GM23338 (cell line): ENCODE data around the gene GPC6. TPM values are rescaled to one million over a fixed set of nuclear protein-coding genes. Genes with fewer than 3 reads are reported as not detected.

Source experiments
- ATAC-seq: fragments of 200-7000 bp; cut with Tn5 transposase; 3 replicates; pipeline ENCODE4 v1.9.1; 2020
- DNase-seq: peaks from one replicate; pipeline ENCODE4 v3.0.0-alpha.2; 2015; ENCODE audit warnings: low spot score
- H2AFZ ChIP-seq: fragments of 200-600 bp; sonication (generic); 2 replicates; pipeline ENCODE4 v1.8.0; 2016; ENCODE audit warnings: antibody characterized with exemption, mild to moderate bottlenecking, moderate library complexity
- H3F3A ChIP-seq: fragments of 200-600 bp; sonication (generic); replicated peaks from 2 replicates; pipeline ENCODE4 v1.8.0; 2017; ENCODE audit warnings: antibody characterized with exemption, mixed run types, low read depth
- H3K27ac ChIP-seq: fragments of 200-600 bp; sonication (generic); 2 replicates; pipeline ENCODE4 v1.6.1; 2016; ENCODE audit warnings: low read depth
- H3K27me3 ChIP-seq: fragments of 200-600 bp; sonication (generic); 2 replicates; pipeline ENCODE4 v1.8.0; 2016; ENCODE audit warnings: mild to moderate bottlenecking, mixed run types, moderate library complexity; ENCODE audit not compliant: insufficient read depth
- H3K36me3 ChIP-seq: fragments of 200-600 bp; sonication (generic); 2 replicates; pipeline ENCODE4 v1.8.0; 2016; ENCODE audit warnings: mild to moderate bottlenecking; ENCODE audit not compliant: insufficient read depth
- H3K4me1 ChIP-seq: fragments of 200-600 bp; sonication (generic); 2 replicates; pipeline ENCODE4 v1.8.0; 2016; ENCODE audit warnings: mild to moderate bottlenecking, moderate library complexity; ENCODE audit not compliant: insufficient read depth
- H3K4me2 ChIP-seq: fragments of 200-600 bp; sonication (generic); 2 replicates; pipeline ENCODE4 v1.7.1; 2017; ENCODE audit warnings: mixed run types
- H3K4me3 ChIP-seq: fragments of 200-600 bp; sonication (generic); 2 replicates; pipeline ENCODE4 v1.6.1; 2016; ENCODE audit warnings: mixed run types
- H3K79me2 ChIP-seq: fragments of 200-600 bp; sonication (generic); replicated peaks from 2 replicates; pipeline ENCODE4 v1.8.0; 2017; ENCODE audit warnings: mild to moderate bottlenecking; ENCODE audit not compliant: insufficient read depth
- H3K9me2 ChIP-seq: fragments of 200-600 bp; sonication (generic); 2 replicates; pipeline ENCODE4 v1.8.0; 2017; ENCODE audit not compliant: insufficient read depth
- H4K20me1 ChIP-seq: fragments of 200-600 bp; sonication (generic); replicated peaks from 2 replicates; pipeline ENCODE4 v1.8.0; 2017; ENCODE audit warnings: mild to moderate bottlenecking; ENCODE audit not compliant: insufficient read depth
- H3K27ac Mint-ChIP-seq: 2 replicates; pipeline ENCODE4 v1.8.0; 2020; ENCODE audit warnings: inconsistent platforms, mild to moderate bottlenecking, moderate library complexity, mixed read lengths
- H3K27me3 Mint-ChIP-seq: 3 replicates; pipeline ENCODE4 v1.8.0; 2022; ENCODE audit warnings: low read depth, mild to moderate bottlenecking, moderate library complexity, mixed read lengths, inconsistent platforms; ENCODE audit not compliant: insufficient read depth, poor library complexity
- H3K36me3 Mint-ChIP-seq: 3 replicates; pipeline ENCODE4 v1.8.0; 2021; ENCODE audit warnings: low read depth, mild to moderate bottlenecking, inconsistent platforms, moderate library complexity, mixed read lengths
- H3K4me1 Mint-ChIP-seq: 3 replicates; pipeline ENCODE4 v1.8.0; 2020; ENCODE audit warnings: mild to moderate bottlenecking, inconsistent platforms, mixed read lengths
- H3K4me3 Mint-ChIP-seq: 3 replicates; pipeline ENCODE4 v1.8.0; 2021; ENCODE audit warnings: moderate library complexity, mild to moderate bottlenecking, inconsistent platforms, mixed read lengths
- H3K9me3 Mint-ChIP-seq: 3 replicates; pipeline ENCODE4 v1.8.0; 2020; ENCODE audit warnings: moderate library complexity, mild to moderate bottlenecking, inconsistent platforms, mixed read lengths
- CREB1 ChIP-seq: fragments of 250-450 bp; sonication (Bioruptor Pico); IDR thresholded peaks from 2 replicates; pipeline ENCODE4 v1.5.0; 2020; ENCODE audit warnings: low read depth, mild to moderate bottlenecking, moderate library complexity
- ETS1 ChIP-seq: IDR thresholded peaks from 2 replicates; pipeline ENCODE4 v1.6.1; 2016; ENCODE audit warnings: antibody characterized with exemption
- EZH2 ChIP-seq: fragments of 200-600 bp; sonication (generic); IDR thresholded peaks from one replicate; pipeline ENCODE4 v1.8.0; 2017; ENCODE audit warnings: antibody characterized with exemption, mild to moderate bottlenecking, low read depth; ENCODE audit not compliant: unreplicated experiment
- EZH2phosphoT487 ChIP-seq: fragments of 200-600 bp; sonication (generic); IDR thresholded peaks from one replicate; pipeline ENCODE4 v1.8.1; 2018; ENCODE audit warnings: antibody characterized with exemption; ENCODE audit not compliant: unreplicated experiment
- JUNB ChIP-seq: IDR thresholded peaks from one replicate; pipeline ENCODE4 v1.6.1; 2016; ENCODE audit warnings: antibody characterized with exemption; ENCODE audit not compliant: unreplicated experiment
- NANOG ChIP-seq: IDR thresholded peaks from 2 replicates; pipeline ENCODE4 v1.6.1; 2016; ENCODE audit warnings: antibody characterized with exemption, borderline replicate concordance
- POLR2AphosphoS5 ChIP-seq: IDR thresholded peaks from 2 replicates; pipeline ENCODE4 v1.6.1; 2016; ENCODE audit warnings: antibody characterized with exemption, low read depth
- STAT1 ChIP-seq: IDR thresholded peaks from one replicate; pipeline ENCODE4 v1.6.1; 2016; ENCODE audit warnings: antibody characterized with exemption; ENCODE audit not compliant: unreplicated experiment
- ZNF114 ChIP-seq: fragments of 250-450 bp; sonication (Bioruptor Pico); IDR thresholded peaks from 2 replicates; pipeline ENCODE4 v1.5.0; 2020; ENCODE audit warnings: mild to moderate bottlenecking, moderate library complexity
- ZNF331 ChIP-seq: fragments of 250-450 bp; sonication (Bioruptor Pico); IDR thresholded peaks from 2 replicates; pipeline ENCODE4 v1.5.0; 2020; ENCODE audit warnings: low read depth, mild to moderate bottlenecking, moderate library complexity
- polyA plus RNA-seq: library from polyadenylated mRNA; unstranded; fragments of >200 nt; fragmentation: Nextera tagmentation; extraction: Ambion mirVana; gene quantifications from 2 replicates; pipeline ENCODE4 v1.2.1, GENCODE V29; 2016
- total RNA-seq: library from RNA; depleted of rRNA; stranded (reverse); fragments of >200 nt; shearing (Covaris generic); gene quantifications from 2 replicates; pipeline ENCODE4 v1.2.3, GENCODE V29; 2014
- TF ChIP-seq, protein P1 (sequence below): IDR thresholded peaks from one replicate; pipeline ENCODE4 v1.6.1; 2018; ENCODE audit warnings: antibody characterized with exemption; ENCODE audit not compliant: unreplicated experiment
- TF ChIP-seq, protein P2 (sequence below), 2 experiments: fragments of 200-600 bp in 1 of 2; sonication (generic) in 1 of 2; conservative IDR thresholded peaks; 2 replicates each; pipeline versions ENCODE4 v1.5.1 to v1.6.1; 2016 to 2017; ENCODE audit warnings: antibody characterized with exemption in 2 of 2, low read depth in 2 of 2, mild to moderate bottlenecking in 2 of 2, moderate library complexity in 1 of 2
- TF ChIP-seq, protein P3 (sequence below): fragments of 250-450 bp; sonication (Bioruptor Pico); IDR thresholded peaks from 2 replicates; pipeline ENCODE4 v1.5.0; 2020; ENCODE audit warnings: mild to moderate bottlenecking, moderate library complexity

GPC6 gene
- total and polyA plus RNA-seq, 2 experiments from 2014 or later, result 6.4 to 28.6 TPM

GRCh38 chr13:93296584-93296983 is 70.0 kb downstream of the GPC6 start:
- H3F3A ChIP-seq, result no peaks in the 10 kb centered on the region
- Mint-ChIP-seq H3K27me3 (peaks cover 2% of the 10 kb centered on the region), H3K4me1 (peaks cover 20% of the 10 kb centered on the region), H3K36me3 (no peaks in the 10 kb centered on the region), H3K9me3 (no peaks in the 10 kb centered on the region), H3K4me3 (no peak overlapping the region), H3K27ac (no peak overlapping the region)
- TF ChIP-seq POLR2AphosphoS5, result no peak
- TF ChIP-seq, protein P1, sequence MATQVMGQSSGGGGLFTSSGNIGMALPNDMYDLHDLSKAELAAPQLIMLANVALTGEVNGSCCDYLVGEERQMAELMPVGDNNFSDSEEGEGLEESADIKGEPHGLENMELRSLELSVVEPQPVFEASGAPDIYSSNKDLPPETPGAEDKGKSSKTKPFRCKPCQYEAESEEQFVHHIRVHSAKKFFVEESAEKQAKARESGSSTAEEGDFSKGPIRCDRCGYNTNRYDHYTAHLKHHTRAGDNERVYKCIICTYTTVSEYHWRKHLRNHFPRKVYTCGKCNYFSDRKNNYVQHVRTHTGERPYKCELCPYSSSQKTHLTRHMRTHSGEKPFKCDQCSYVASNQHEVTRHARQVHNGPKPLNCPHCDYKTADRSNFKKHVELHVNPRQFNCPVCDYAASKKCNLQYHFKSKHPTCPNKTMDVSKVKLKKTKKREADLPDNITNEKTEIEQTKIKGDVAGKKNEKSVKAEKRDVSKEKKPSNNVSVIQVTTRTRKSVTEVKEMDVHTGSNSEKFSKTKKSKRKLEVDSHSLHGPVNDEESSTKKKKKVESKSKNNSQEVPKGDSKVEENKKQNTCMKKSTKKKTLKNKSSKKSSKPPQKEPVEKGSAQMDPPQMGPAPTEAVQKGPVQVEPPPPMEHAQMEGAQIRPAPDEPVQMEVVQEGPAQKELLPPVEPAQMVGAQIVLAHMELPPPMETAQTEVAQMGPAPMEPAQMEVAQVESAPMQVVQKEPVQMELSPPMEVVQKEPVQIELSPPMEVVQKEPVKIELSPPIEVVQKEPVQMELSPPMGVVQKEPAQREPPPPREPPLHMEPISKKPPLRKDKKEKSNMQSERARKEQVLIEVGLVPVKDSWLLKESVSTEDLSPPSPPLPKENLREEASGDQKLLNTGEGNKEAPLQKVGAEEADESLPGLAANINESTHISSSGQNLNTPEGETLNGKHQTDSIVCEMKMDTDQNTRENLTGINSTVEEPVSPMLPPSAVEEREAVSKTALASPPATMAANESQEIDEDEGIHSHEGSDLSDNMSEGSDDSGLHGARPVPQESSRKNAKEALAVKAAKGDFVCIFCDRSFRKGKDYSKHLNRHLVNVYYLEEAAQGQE, result no peak
- TF ChIP-seq ETS1, result no peak
- TF ChIP-seq NANOG, result no peak
- TF ChIP-seq CREB1 (CRISPR knock-in tag), result no peak
- TF ChIP-seq, protein P2, sequence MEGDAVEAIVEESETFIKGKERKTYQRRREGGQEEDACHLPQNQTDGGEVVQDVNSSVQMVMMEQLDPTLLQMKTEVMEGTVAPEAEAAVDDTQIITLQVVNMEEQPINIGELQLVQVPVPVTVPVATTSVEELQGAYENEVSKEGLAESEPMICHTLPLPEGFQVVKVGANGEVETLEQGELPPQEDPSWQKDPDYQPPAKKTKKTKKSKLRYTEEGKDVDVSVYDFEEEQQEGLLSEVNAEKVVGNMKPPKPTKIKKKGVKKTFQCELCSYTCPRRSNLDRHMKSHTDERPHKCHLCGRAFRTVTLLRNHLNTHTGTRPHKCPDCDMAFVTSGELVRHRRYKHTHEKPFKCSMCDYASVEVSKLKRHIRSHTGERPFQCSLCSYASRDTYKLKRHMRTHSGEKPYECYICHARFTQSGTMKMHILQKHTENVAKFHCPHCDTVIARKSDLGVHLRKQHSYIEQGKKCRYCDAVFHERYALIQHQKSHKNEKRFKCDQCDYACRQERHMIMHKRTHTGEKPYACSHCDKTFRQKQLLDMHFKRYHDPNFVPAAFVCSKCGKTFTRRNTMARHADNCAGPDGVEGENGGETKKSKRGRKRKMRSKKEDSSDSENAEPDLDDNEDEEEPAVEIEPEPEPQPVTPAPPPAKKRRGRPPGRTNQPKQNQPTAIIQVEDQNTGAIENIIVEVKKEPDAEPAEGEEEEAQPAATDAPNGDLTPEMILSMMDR (conservative IDR thresholded peaks at IDR 0.05; ENCODE audit: low read depth in 2 of 2), result no peak
- no peak for TF ChIP-seq ZNF114
- TF ChIP-seq EZH2, result no peak
- no peak for TF ChIP-seq JUNB
- no peak for TF ChIP-seq EZH2phosphoT487
- TF ChIP-seq, protein P3, sequence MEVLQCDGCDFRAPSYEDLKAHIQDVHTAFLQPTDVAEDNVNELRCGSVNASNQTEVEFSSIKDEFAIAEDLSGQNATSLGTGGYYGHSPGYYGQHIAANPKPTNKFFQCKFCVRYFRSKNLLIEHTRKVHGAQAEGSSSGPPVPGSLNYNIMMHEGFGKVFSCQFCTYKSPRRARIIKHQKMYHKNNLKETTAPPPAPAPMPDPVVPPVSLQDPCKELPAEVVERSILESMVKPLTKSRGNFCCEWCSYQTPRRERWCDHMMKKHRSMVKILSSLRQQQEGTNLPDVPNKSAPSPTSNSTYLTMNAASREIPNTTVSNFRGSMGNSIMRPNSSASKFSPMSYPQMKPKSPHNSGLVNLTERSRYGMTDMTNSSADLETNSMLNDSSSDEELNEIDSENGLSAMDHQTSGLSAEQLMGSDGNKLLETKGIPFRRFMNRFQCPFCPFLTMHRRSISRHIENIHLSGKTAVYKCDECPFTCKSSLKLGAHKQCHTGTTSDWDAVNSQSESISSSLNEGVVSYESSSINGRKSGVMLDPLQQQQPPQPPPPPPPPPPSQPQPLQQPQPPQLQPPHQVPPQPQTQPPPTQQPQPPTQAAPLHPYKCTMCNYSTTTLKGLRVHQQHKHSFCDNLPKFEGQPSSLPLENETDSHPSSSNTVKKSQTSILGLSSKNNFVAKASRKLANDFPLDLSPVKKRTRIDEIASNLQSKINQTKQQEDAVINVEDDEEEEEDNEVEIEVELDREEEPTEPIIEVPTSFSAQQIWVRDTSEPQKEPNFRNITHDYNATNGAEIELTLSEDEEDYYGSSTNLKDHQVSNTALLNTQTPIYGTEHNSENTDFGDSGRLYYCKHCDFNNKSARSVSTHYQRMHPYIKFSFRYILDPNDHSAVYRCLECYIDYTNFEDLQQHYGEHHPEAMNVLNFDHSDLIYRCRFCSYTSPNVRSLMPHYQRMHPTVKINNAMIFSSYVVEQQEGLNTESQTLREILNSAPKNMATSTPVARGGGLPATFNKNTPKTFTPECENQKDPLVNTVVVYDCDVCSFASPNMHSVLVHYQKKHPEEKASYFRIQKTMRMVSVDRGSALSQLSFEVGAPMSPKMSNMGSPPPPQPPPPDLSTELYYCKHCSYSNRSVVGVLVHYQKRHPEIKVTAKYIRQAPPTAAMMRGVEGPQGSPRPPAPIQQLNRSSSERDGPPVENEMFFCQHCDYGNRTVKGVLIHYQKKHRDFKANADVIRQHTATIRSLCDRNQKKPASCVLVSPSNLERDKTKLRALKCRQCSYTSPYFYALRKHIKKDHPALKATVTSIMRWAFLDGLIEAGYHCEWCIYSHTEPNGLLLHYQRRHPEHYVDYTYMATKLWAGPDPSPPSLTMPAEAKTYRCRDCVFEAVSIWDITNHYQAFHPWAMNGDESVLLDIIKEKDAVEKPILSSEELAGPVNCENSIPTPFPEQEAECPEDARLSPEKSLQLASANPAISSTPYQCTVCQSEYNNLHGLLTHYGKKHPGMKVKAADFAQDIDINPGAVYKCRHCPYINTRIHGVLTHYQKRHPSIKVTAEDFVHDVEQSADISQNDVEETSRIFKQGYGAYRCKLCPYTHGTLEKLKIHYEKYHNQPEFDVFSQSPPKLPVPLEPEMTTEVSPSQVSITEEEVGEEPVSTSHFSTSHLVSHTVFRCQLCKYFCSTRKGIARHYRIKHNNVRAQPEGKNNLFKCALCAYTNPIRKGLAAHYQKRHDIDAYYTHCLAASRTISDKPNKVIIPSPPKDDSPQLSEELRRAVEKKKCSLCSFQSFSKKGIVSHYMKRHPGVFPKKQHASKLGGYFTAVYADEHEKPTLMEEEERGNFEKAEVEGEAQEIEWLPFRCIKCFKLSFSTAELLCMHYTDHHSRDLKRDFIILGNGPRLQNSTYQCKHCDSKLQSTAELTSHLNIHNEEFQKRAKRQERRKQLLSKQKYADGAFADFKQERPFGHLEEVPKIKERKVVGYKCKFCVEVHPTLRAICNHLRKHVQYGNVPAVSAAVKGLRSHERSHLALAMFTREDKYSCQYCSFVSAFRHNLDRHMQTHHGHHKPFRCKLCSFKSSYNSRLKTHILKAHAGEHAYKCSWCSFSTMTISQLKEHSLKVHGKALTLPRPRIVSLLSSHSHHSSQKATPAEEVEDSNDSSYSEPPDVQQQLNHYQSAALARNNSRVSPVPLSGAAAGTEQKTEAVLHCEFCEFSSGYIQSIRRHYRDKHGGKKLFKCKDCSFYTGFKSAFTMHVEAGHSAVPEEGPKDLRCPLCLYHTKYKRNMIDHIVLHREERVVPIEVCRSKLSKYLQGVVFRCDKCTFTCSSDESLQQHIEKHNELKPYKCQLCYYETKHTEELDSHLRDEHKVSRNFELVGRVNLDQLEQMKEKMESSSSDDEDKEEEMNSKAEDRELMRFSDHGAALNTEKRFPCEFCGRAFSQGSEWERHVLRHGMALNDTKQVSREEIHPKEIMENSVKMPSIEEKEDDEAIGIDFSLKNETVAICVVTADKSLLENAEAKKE, result no peak
- no peak for TF ChIP-seq STAT1
- TF ChIP-seq ZNF331 (CRISPR knock-in tag), result no peak
- H3K4me3 ChIP-seq, result no peak overlapping the region
- H2AFZ ChIP-seq, result no peak overlapping the region
- peaks cover 7% of the 10 kb centered on the region; the same call in 1 of the 2 replicates for H3K4me1 ChIP-seq
- H3K79me2 ChIP-seq, result peaks cover 24% of the 10 kb centered on the region
- no peak overlapping the region for H3K4me2 ChIP-seq
- H3K27ac ChIP-seq, result no peak overlapping the region
- no peaks in the 10 kb centered on the region for H3K27me3 ChIP-seq
- H3K9me2 ChIP-seq, result peaks cover 10% of the 10 kb centered on the region
- DNase-seq, result no peak
- ATAC-seq, result no peak
- no peaks in the 10 kb centered on the region for H3K36me3 ChIP-seq
- no peaks in the 10 kb centered on the region for H4K20me1 ChIP-seq
